DMS 273 treated with DMSO at 0.1 percent for 48 hours (cell line): ENCODE data around the gene MPRIP.
"Not testable (repeated sequence)": the region's sequence is repeated elsewhere in the genome, so short reads cannot be mapped to it uniquely, and the experiment has no call there.

Source experiments
- DNase-seq: peaks from one replicate; lab custom pipeline; 2025; lab: John Stamatoyannopoulos, UW

MPRIP gene

GRCh38 chr17:17186551-17187505 lies 144.6 kb downstream of the MPRIP start:
- DNase-seq: no peak

DNA sequence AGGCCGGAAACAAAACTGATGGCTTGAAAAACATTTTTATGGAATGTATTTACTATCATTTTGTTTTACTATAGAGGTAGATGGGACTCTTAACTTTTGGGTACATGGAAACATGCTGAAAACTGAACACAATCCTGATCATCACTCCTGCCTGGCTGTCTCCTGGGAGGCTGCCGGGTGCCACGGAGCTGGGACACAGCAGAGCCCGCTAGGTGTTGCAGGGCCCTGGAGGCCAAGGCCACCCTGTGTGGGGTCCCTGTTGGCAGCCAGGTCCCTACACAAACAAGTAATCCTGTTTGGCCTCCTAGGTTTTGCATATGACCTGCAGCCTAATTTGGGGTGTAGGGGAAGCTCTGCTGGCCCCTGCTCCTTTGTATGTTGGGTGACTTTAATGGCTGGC lies 146.3 kb downstream of the MPRIP start:
- no peak for DNase-seq

DNA sequence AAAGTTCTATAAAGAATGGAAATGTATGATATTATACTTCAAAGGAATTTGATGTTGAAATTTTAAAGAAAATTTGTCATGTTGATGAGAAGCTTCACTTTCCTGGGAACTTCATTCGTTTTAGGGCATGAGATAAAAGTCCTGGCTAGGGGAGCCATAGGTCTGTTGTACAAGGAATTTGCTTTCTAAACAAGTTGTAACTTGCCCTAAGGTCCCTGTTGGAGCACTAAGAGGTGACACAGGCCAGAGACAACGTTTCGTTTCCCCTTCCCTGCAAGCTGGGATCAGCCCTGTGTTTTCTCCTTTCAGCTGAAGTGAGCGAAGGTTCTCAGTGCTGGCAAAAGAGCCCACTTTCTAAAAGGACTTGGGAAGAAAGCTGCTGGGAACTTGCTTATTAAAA lies 147.3 kb downstream of the MPRIP start:
- no peak for DNase-seq

DNA sequence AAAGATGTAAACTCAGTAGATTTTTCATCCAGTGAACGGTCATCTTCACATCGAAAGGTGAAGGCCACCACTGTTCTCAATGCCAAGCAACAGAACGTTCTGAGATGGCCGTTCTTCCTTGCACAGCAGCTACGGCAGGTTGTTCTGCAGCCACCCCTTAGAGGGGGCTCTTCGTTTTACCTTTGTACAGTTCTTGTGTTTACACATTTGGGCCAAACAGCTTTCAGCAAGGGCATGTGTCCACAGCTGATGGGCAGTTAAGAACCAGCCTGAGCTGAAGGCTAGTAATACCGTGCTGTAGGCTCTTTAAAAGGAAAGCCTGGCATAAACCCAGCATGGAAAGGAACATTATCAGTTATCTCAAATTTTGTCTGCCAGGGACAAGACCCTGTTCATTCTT lies 147.9 kb downstream of the MPRIP start:
- DNase-seq: no peak

DNA sequence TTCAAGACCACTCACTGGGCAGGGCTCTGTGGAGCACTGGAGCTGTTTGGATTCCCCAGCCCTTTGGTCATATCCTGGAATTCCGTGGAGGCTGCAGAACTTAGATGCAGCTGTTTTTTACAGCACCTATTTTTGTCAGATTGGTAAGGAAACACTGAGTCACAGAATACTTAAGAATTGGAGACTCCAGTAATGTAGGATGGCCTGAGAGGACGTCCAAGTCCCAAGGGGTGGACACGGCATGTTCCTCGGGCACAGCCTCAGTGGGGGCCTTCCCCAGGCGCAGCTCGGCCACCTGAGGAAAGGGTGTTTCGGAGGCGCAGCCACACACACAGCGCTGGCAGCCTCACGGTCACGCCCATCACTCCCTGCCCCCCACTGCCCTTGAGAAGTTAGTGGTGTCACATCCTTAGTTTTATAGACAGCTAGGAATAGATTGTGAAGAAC lies 149.1 kb downstream of the MPRIP start:
- no peak for DNase-seq

- no peak for DNase-seq
Observed at GRCh38 chr17:17191961-17192381, 149.7 kb downstream of the MPRIP start.

DNA sequence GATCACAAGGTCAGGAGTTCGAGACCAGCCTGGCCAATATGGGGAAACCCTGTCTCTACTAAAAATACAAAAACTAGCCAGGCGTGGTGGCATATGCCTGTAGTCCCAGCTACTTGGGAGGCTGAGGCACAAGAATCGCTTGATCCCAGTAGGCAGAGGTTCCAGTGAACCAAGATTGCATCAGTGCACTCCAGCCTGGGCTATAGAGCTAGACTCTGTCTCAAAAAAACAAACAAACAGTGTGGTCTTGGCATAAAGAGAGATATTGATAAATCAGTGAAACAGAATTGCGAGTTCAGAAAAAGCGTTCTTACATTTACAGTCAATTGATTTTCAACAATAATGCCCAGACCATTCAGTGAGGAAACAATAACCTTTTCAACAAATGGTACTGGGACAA lies 153.2 kb downstream of the MPRIP start:
- DNase-seq: not testable (repeated sequence)

- no peak for DNase-seq
Observed at GRCh38 chr17:17196776-17197175, 154.5 kb downstream of the MPRIP start.

DNA sequence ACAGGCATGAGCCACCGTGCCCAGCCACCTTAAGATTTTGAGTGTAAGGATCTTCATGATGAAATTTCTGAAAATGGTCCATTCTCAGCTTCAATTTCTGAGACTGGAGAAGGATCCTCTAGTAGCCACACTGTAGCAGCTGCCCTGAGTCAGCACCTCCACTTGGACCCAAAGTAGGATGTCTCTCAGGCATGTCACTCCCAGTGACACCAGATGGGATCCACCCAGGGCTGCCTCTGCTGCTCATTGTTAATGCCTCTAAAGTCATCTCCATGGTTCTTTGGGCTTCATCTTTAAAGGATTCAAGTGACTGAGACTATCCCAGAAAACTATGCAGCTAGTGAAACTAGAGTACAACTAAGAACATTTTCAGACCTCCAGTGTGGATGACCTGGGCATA lies 156.0 kb downstream of the MPRIP start:
- DNase-seq: no peak

DNA sequence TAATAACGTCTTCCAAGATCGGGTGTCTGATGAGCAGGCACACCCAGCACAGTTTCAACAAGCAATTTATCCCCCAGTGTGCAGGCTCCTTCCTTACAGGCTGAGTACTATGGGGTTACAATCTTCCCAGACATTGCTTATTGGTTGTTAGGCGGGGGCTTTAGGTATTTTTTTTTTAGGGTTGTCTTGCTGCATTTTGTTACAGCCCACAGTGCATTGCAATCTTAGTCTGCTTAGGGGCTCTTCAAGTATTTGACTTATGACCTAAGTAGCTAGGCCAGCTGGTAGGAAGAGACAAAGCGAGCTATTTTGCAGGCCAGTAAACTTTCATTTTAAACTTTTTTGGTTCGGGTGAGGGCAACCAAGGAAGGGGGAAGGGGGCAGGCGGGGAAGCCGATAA lies 158.1 kb downstream of the MPRIP start:
- DNase-seq: no peak

- DNase-seq: no peak
Observed at GRCh38 chr17:17200831-17201230, 158.6 kb downstream of the MPRIP start.

GRCh38 chr17:17201271-17201670 lies 159.0 kb downstream of the MPRIP start:
- DNase-seq: no peak

GRCh38 chr17:17201907-17202306 lies 159.7 kb downstream of the MPRIP start:
- no peak for DNase-seq

DNA sequence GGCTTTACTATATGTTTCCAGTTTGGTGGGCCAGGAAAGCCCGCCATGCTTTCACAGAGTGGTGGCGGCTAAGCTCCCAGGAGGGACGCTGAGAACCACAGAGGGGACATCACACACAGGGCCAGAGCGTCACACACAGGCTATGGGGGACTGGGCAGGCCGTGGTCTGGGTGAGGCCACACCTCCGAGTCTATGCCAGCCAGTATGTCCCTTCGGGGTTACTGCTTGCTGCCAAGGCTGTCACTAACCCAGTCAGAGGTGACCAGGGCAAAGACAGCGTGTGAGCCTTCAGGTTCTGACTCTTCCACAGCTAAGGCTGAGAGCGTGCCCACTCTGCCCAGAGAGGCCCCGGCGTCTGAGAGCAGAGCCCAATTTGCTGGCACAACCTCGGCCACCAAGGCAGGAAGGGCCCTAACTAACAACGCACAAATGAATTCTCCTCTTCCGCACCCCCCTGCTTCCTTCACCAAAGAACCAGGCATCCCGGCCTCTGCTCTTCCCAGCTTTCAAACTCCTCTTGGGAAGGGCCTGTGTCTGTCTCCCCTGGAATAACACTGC lies 161.0 kb downstream of the MPRIP start:
- no peak for DNase-seq

DNA sequence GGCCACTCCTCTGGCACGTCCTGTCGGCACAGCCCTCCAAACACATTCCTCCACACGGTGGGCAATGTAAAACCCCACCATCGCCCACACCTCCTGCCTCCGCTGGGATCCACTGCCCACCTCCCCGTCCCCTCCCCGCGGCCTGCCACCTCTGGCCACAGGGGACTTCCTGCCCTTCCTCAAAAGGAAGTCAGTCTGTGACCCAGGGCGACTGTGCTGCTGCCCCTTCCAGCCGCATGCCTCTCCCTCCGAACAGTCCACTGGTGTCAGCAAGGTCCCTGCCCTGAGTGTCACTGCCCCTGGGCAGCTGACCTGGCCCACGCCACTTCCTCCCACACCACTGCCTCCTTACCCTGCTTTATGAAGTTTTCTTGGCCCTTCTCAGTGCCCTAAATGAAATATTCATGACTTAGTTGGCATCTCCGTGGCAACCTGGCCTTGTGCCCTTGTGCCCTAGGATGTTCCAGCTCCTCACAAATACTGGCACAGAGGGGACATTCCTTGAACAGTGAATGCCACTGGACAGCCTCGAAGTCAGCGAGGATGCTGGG lies 161.9 kb downstream of the MPRIP start:
- DNase-seq: no peak

DNA sequence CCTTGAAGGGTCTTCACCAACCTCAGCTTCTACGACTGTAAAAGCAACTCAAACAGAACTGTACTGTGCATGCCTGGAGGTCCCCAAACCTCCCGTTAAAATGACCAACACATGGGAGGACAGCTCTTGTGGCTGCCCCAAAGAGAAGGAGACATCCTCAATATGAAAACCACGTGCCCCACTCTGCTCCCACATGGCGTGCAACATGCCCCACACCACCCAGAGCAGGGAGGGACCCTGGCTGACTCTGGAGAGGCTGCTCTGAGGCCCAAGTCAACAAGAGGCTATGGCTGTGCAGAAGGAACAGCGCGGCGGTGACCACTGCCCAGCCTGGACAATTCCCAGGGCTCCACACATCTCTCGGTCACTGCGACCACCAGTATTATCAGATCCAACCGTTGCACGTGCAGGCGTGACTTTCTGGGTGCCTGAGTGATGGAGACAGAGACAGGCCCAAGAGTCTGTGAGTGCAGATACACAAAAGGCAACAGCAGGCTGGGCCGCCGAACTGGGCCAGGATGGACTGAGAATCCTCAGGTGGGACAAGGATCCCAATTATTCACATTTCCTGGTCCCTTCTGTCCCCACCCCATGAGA lies 162.5 kb downstream of the MPRIP start:
- DNase-seq: no peak

DNA sequence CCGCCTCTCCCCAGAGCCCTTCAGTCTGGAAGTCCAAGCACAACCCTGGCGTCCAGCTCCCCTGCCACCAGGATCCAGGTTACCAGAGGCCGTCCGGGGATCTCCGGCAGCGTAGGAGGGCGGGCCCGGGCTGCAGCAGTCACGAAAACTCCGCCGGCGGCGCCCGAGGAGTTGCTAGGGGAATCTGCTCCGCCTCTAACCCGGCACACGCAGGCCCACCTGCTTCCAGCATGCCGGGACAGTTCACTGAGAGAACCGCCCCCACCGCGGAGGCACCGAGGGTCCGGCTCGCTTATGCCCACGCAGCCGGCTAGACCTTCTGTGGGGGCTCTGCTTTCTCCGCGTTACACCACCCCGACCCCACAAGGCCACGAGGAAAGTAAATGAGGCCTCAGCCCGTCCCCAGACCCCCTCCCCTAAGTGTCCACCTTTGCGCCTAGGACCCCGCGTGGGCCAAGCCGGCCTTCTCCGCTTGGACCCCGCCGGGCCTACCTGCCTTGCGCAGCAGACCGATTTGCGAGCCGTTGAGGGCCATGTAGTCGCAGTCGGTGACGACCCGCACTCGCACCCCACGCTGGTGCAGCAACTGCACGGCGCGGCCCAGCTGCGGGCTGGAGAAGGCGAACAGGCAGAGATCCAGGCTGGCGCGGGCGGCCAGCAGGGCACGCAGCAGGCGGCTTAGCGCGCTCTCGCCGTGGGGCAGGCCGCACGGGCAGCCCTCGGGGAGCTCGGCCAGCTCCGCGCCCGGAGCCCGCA lies 163.3 kb downstream of the MPRIP start:
- no peak for DNase-seq

DNA sequence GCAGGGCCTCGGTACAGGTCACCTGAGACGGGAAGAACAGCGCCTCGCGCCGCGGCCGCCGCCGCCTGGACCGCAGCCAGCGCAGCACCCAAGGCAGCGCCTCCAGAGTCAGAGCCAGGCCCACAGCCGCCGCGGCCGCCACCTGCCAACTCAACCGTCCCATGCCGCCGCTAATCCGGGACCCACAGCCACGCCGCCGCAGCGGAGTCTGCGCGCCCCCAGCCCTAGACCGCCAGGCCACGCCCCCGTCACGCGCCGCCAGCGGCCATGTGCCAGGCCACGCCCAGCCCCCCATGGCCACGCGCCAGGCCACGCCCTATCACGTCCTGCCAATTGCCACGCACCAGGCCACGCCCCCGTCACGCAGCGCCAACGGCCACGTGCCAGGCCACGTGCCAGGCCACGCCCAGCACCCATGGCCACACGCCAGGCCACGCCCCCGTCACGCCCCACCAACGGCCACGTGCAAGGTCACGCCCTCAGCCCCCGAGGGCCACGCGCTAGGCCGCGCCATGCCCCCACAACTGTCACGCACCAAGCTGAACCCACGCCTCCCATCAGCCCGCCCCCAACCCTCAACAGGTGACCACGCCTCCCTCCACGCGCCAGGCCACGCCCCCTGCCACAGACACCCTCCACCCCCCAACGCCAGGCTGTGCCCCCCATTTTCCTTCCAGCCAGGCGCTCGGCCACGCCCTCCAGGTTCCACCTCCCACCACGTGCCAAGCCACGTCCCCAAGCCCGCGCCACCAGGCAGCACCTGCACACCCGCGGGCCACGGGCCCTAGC lies 164.1 kb downstream of the MPRIP start, which contains the start of gene PLD6:
PLD6 (minus strand) TSS at position 210 of the 789 bp plus-strand sequence; CDS start at position 163, 47 bp downstream.
- DNase-seq: peak; percentile 36

- DNase-seq: no peak
Observed at GRCh38 chr17:17206913-17207335, 164.7 kb downstream of the MPRIP start.

DNA sequence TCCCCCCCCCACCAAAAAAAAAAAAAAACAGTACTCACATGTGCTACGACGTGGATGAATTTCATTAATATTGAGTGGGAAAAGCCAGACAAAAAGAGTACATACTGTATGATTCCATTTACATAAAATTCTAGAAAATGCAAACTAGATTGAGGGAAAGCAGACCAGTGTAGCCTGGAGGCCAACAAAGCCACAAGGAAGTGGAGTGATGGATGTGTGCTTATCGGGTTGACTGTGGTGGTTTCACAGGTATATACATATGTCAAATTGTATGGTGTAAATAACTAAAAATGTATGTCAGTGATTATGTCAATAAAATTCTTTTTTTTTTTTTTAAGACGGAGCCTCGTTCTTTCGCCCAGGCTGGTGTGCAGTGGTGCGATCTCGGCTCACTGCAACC lies 165.7 kb downstream of the MPRIP start:
- DNase-seq: no peak

DNA sequence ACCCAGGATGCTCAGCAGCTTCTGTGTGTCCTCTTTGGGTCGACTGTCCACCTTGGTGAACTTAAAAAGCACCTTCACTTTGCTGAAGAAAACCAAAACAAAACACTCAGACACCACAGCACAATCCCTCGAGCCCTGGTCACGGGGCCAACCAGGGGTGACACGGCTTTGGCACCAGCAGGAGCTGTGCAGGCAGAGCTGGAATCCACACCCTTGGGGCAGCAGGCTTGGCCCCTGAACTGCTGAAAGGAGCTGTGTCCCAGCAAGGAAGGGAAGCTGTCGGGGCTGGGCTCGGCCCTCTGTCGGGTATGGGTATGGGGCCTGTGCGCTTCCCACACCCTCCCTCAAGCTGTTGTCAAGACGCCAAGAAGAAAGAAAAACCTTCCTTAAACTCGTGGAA lies 171.5 kb downstream of the MPRIP start:
- DNase-seq: no peak
